ENCODE measurements around the gene PPP2R2D.
"Not testable (repeated sequence)": the region's sequence is repeated elsewhere in the genome, so short reads cannot be mapped to it uniquely, and the experiment has no call there.

PPP2R2D gene

GRCh38 chr10:131869344-131869743 is 31.5 kb upstream of the PPP2R2D start:
- DNase-seq, result no peak

DNA sequence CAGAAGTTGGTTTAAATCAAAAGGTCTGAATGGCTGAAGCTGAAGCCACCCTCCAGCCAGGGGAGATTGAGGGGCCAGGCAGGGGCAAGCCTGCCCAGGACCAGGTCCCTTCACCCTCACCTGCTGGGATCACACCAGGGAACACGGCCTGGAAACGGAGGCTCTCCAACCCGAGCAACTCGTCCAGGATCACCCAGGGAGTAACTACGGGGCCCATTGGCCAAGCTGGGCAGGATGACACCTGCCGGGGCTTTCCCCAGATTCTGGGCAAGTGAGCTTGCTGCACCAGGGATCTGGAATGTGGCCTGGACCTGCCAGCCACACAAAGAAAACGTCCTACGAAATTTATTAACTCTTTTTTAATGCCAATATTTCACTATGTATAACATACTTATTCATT is 30.4 kb upstream of the PPP2R2D start:
- no peak for DNase-seq

- no peak for DNase-seq
These were observed 29.8 kb upstream of the PPP2R2D start for GRCh38 chr10:131870831-131871672.

GRCh38 chr10:131871673-131872005 is 29.2 kb upstream of the PPP2R2D start:
- DNase-seq, result no peak

- DNase-seq, result no peak
These were observed 28.6 kb upstream of the PPP2R2D start for GRCh38 chr10:131872011-131872826.

GRCh38 chr10:131872827-131873375 is 27.9 kb upstream of the PPP2R2D start:
- DNase-seq, result no peak

- peak; percentile 18 for DNase-seq
These were observed 25.8 kb upstream of the PPP2R2D start for GRCh38 chr10:131874991-131875451.

DNA sequence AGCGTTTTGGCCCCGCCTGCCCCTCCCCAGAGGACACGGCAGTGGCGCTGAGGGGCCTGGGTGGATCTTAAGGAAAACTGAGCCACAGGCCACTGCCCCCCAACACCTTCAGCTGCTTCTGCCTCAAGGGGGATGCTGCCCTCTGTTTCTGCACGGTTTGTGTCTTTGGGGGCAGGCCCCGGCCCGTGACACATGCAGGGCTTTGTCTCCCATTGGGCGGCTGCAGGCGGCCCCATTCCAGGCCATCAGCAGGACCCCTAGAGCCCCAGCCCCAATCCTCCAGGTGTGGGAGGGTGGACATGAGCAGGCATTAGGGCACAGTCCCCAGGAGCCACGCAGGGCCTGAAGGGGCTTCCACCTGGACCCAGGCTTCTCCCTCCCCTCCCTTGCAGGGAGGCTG is 25.3 kb upstream of the PPP2R2D start:
- DNase-seq, result no peak

DNA sequence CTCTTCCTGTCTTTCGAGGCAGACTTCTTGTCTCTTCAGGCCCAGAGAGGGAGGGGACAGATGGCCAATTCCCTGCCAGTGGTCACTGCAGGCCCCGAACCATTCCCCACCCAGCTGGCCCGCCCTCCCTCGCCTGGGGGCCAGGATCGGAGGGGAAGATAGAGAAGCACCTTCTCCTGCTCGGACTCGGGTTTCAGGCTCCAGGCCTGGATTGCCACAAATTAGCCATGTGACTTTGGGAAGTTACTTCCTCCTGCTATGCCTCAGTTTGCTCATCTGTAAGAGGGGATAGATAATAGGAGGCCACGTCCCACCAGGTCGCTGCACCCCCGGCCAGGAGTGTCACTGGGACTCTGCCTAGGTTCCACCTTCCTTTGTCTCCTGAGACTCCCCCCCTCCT is 24.8 kb upstream of the PPP2R2D start:
- no peak for DNase-seq

GRCh38 chr10:131876508-131876907 is 24.3 kb upstream of the PPP2R2D start:
- no peak for DNase-seq

GRCh38 chr10:131880016-131880590 is 20.7 kb upstream of the PPP2R2D start:
- DNase-seq, result no peak

GRCh38 chr10:131881104-131881880 is 19.5 kb upstream of the PPP2R2D start:
- no peak for DNase-seq

DNA sequence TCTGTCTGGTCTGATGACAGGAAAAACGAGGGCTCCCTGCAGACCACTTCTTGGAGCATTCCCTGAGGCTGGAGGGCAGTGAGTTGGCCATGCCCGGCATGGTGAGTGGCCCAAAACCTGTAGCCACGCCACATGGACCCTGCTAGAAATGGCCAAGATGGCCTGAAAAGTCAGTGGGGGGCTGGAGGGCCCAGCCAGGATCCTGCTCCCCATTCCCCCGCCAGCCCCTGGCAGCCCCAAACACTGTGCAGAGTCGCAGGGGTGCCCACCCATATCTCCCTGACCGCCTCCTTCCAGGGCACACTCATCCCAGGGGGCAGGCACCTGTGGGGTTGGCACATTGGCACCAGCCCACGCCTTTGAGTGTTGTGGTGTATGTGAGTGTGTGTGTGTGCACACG is 18.7 kb upstream of the PPP2R2D start:
- DNase-seq, result no peak

- no peak for DNase-seq
These were observed 18.0 kb upstream of the PPP2R2D start for GRCh38 chr10:131882590-131883451.

- DNase-seq, result not testable (repeated sequence)
These were observed 17.0 kb upstream of the PPP2R2D start for GRCh38 chr10:131883621-131884393.

DNA sequence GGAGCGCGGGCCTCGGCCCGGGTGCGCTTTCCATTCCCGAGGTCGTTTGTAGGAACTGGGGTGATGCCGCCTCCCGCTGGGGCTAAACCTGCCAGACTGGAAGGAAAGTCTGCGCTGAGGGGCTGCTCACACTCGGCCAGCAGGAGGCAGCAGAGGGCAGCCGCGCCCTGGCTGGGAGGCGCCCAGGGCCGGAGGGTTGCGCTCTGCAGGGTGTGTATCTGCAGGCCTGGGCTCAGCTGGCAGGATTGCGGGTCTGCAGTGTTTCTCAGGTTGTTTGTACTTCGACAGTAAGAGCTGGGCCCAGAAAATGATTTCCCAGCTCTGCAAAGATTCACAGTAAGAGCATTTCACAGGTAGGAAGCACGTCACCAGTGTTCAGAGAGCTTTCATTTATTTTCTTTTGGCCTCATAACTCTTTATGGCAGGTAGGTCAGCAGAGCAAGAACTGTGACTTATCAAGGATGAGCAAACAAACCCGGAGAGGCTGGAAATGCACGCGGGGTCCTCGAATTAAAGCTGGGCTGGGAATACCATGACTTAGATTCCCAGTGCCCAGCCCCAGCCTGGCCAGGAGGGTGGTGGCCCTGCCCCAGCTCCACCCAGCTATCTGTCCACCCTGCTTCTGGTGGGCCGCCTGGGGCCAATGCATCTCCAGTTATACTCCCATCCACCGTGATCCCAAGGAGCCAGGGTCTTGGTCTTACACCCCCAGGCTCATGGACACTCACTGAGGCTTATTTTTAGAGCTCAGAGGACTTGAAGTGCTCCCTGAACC is 15.2 kb upstream of the PPP2R2D start:
- no peak for DNase-seq

GRCh38 chr10:131886237-131886636 is 14.6 kb upstream of the PPP2R2D start:
- no peak for DNase-seq

GRCh38 chr10:131888186-131888604 is 12.6 kb upstream of the PPP2R2D start:
- no peak for DNase-seq

GRCh38 chr10:131889755-131890154 is 11.1 kb upstream of the PPP2R2D start:
- DNase-seq, result no peak

All from NCI-H774 (cell line).